HEK293T (cell line): ENCODE measurements around the gene NUP35.

Source experiments
- CTBP1 ChIP-seq: fragments of 450-650 bp; IDR thresholded peaks from 2 replicates; pipeline ENCODE4 v1.6.1; 2016; ENCODE audit warnings: borderline replicate concordance
- ELF4 ChIP-seq: fragments of 450-650 bp; IDR thresholded peaks from 2 replicates; pipeline ENCODE4 v1.6.1; 2017; ENCODE audit warnings: antibody characterized with exemption
- SP1 ChIP-seq: fragments of 450-650 bp; IDR thresholded peaks from 2 replicates; pipeline ENCODE4 v1.6.1; 2017
- ZNF384 ChIP-seq: fragments of 450-650 bp; IDR thresholded peaks from 2 replicates; pipeline ENCODE4 v1.6.1; 2016

GRCh38 chr2:183186766-183187165, 62.5 kb downstream of the NUP35 start:
- TF ChIP-seq ELF4 (no peak), CTBP1 (no peak), SP1 (no peak), ZNF384 (no peak)
